ENCODE measurements around the gene URAD.
A peak's percentile ranks its signal among the peaks of the same experiment; 100 is the strongest.

DNA sequence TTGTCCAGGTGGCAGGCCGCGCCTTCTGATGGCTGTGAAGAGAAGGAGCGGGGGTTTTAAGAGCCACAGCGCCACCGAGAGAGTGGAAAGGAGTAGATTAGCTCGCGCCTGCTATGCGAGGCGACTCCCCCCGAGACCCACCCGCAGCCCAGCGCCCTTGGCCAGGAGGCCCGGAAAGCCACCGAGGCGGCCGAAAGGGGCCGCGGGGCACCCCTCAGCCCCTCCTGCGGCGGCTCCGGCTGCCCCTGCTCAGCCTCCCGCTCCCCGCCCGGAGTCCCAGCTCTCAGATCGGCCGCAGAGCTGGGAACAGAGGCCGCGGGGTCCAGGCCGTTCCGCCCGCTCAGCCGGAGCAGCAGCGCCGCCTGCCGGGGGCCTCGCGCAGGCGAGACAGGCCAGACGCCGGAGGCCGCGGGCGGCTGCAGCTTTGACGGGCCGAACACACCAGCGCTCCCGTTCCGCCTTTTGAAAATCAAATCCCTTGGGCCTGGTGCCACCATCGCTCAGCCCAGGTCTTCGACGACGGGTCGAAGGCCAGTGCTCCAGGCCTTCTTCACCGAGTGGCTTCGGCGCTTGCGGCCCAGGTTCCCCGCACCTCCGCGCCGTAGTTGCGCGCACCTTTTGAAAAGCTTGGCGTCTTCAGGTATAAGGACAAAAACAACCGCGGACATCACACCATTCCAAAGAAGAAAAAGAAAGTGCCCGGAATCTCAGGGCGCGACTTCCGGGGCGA, 34.7 kb downstream of the URAD start:
- TF ChIP-seq, protein P1, sequence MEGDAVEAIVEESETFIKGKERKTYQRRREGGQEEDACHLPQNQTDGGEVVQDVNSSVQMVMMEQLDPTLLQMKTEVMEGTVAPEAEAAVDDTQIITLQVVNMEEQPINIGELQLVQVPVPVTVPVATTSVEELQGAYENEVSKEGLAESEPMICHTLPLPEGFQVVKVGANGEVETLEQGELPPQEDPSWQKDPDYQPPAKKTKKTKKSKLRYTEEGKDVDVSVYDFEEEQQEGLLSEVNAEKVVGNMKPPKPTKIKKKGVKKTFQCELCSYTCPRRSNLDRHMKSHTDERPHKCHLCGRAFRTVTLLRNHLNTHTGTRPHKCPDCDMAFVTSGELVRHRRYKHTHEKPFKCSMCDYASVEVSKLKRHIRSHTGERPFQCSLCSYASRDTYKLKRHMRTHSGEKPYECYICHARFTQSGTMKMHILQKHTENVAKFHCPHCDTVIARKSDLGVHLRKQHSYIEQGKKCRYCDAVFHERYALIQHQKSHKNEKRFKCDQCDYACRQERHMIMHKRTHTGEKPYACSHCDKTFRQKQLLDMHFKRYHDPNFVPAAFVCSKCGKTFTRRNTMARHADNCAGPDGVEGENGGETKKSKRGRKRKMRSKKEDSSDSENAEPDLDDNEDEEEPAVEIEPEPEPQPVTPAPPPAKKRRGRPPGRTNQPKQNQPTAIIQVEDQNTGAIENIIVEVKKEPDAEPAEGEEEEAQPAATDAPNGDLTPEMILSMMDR (IDR thresholded peaks at IDR 0.05; ENCODE audit: low read depth, low read length), result peak; percentile 87
- no peak for TF ChIP-seq POLR2A (IDR thresholded peaks at IDR 0.05; ENCODE audit: extremely low read depth, insufficient read length)
- TF ChIP-seq, protein P2, sequence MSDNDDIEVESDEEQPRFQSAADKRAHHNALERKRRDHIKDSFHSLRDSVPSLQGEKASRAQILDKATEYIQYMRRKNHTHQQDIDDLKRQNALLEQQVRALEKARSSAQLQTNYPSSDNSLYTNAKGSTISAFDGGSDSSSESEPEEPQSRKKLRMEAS (IDR thresholded peaks at IDR 0.05; ENCODE audit: low read depth, low read length), result peak; percentile 63; the same call in 1 of the 2 replicates

All from NB4 (cell line).